Subcutaneous abdominal adipose tissue (tissue), 5 donors: ENCODE results near the gene TMEM176B.
"Not testable (repeated sequence)": the region's sequence is repeated elsewhere in the genome, so short reads cannot be mapped to it uniquely, and the experiment has no call there.

Source experiments
- H3K27ac ChIP-seq: one replicate; pipeline ENCODE4 v1.7.0; 2013; ENCODE audit warnings: low read depth, mild to moderate bottlenecking, inconsistent platforms, low read length, moderate library complexity
- H3K27me3 ChIP-seq, 5 donors: one replicate each; pipeline ENCODE4 v1.7.0; 2013; ENCODE audit warnings: low read length in 5 of 5, inconsistent platforms in 1 of 5; ENCODE audit not compliant: control insufficient read depth in 5 of 5, insufficient read depth in 4 of 5
- H3K36me3 ChIP-seq, 5 donors: one replicate each; pipeline ENCODE4 v1.7.0; 2013; ENCODE audit warnings: low read length in 5 of 5; ENCODE audit not compliant: control insufficient read depth in 5 of 5, insufficient read depth in 5 of 5
- H3K4me1 ChIP-seq, 5 donors: one replicate each; pipeline ENCODE4 v1.7.0; 2013; ENCODE audit warnings: low read length in 5 of 5, mild to moderate bottlenecking in 3 of 5, moderate library complexity in 1 of 5; ENCODE audit not compliant: control insufficient read depth in 5 of 5, insufficient read depth in 5 of 5
- H3K4me3 ChIP-seq, 5 donors: one replicate each; pipeline ENCODE4 v1.7.0; 2013; ENCODE audit warnings: low read length in 5 of 5, low read depth in 1 of 5
- H3K9ac ChIP-seq, 5 donors: one replicate each; pipeline ENCODE4 v1.7.0; 2013; ENCODE audit warnings: low read length in 5 of 5, mild to moderate bottlenecking in 4 of 5, moderate library complexity in 3 of 5
- H3K9me3 ChIP-seq, 5 donors: one replicate each; pipeline ENCODE4 v1.7.0; 2013; ENCODE audit warnings: low read length in 5 of 5; ENCODE audit not compliant: control insufficient read depth in 5 of 5
- donor health status: healthy.
- donor health status: healthy.
- donor health status: healthy.
- donor health status: healthy.
- donor health status: healthy.

The TMEM176B gene

DNA sequence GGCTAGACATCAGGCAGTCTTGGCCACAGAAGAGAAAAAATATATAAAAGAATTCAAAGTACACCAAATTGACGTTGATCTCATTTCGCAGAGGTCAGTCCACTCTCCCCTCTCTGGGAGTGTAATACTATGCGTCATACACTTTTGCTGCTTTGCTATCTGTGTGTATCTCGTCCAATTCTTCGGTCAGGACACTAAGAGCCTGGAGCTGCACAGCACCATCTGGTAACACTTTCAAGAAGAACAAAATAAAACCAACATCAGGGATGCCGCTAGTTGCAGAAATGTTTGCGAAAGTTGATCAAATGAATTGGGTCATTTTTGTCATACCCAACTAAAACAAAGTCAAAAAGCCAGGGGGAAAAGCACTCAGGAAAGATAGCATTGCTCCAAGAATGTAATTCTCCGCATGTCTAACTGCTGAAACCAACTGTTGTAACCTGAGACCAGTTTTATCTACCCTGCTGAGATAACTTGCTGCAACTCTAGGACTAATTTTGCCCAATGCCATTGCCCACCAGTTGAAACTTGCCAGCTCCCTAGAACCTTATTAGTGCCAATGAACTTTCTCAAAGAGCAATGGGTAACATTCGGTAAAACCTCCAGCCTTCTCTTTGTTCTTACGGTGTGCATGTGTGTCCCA lies 23.4 kb upstream of the TMEM176B start:
- Histone ChIP-seq H3K27ac (no peak overlapping the region), H3K27me3 (no peaks in the 10 kb centered on the region), H3K4me1 (peaks cover 0 to 5% (median 0%) of the 10 kb centered on the region in 5 donors), H3K4me3 (no peak overlapping the region), H3K9me3 (peaks cover 0 to 4% (median 0%) of the 10 kb centered on the region in 5 donors), H3K36me3 (no peaks in the 10 kb centered on the region), H3K9ac (no peak overlapping the region)

DNA sequence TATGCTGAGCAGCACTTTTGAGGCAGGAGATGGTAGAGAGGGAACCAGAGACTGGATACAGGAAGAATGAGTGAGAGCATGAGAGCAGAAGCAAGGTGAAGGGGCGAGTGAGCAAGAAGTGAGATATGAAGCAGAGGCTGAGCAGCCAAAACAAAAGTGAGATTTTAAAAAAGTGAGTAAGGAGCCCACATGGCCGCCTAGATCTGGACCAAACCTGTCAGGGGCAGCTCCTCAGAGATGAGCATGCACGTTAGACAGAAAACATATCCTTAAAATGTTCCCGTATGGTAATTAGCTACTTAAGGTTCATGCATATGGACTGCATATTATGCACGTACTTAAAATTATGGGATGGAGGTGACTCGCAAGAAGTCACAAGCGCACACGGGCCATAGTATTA lies 22.9 kb upstream of the TMEM176B start:
- H3K27me3 ChIP-seq: no peaks in the 10 kb centered on the region
- peaks cover 0 to 5% (median 0%) of the 10 kb centered on the region in 5 donors for H3K4me1 ChIP-seq
- no peak overlapping the region for H3K9ac ChIP-seq
- H3K4me3 ChIP-seq: no peak overlapping the region
- peaks cover 0 to 4% (median 0%) of the 10 kb centered on the region in 5 donors for H3K9me3 ChIP-seq
- no peak overlapping the region for H3K27ac ChIP-seq
- no peaks in the 10 kb centered on the region for H3K36me3 ChIP-seq

DNA sequence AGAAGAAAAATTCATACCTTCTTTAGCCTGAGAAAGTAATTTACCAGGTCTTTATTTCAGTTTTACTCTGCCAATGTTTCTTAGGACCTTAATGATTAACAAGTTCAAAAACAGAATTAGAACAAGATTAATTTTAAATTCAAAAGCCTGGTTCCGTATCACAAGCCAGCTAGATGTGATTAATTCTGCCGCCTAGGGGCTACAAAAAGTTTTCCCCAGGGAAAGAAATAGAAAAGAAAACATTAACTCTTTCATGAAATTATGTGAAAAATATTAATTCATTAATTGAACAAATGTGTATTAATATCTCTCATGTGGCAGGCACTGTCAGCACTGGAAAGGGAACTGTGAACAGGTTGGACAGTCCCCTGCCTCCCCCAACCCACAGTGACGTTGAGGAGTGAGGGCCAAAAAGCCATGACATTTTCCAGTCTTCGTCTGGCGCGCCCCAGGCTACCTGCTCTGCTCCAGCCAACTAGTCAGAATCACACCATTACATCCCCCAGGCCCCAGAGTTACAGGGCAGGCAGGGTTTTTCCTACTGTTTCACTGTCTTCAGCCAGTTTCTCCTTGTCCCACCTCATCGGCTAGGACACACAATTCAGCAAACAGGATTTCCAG lies 20.5 kb upstream of the TMEM176B start:
- H3K4me1 ChIP-seq: no peaks in the 10 kb centered on the region
- no peaks in the 10 kb centered on the region for H3K27me3 ChIP-seq
- no peak overlapping the region for H3K4me3 ChIP-seq
- H3K9ac ChIP-seq: no peak overlapping the region
- no peaks in the 10 kb centered on the region for H3K36me3 ChIP-seq
- H3K27ac ChIP-seq: no peak overlapping the region
- peaks cover 0 to 12% (median 11%) of the 10 kb centered on the region in 5 donors for H3K9me3 ChIP-seq

DNA sequence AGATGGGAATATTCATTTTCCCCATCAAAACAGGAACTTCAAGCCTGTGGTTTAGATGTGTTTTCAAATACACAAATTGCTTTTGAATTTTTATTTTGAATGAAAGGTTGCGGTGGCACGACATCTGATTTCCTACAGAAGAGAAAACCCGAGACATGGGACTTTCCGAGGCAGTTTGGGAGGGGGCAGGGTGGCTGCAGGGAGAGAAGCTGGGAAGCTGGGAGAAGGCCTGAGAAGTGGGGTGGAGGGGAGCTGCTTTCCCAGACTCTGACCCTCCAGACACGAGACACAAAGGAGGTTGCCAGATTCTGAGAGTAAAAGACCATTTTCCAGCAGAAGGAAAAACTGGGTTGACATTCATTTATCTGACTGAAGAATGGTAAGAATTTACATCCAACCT lies 20.0 kb upstream of the TMEM176B start:
- Histone ChIP-seq H3K4me1 (no peaks in the 10 kb centered on the region), H3K27ac (no peak overlapping the region), H3K9me3 (peaks cover 0 to 13% (median 12%) of the 10 kb centered on the region in 5 donors), H3K9ac (no peak overlapping the region), H3K27me3 (no peaks in the 10 kb centered on the region), H3K4me3 (no peak overlapping the region), H3K36me3 (no peaks in the 10 kb centered on the region)

DNA sequence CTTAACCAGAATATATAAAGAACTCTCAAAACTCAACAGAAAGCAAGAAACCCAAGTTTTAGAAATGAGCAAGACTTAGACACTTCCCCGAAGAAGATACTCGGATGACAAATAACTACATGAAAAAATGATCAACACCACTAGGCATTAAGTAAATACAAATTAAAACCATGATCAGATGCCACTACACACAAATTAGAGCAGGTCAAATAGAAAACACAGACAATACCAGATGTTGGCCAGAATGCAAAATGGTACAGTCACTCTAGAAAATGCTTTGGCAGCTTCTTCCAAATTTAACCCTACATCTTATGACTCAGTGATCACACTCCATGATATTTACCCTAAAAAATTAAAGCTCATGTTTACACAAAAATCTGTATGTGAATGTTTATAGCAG lies 18.8 kb upstream of the TMEM176B start:
- Histone ChIP-seq H3K4me1 (no peaks in the 10 kb centered on the region), H3K27me3 (no peaks in the 10 kb centered on the region)

DNA sequence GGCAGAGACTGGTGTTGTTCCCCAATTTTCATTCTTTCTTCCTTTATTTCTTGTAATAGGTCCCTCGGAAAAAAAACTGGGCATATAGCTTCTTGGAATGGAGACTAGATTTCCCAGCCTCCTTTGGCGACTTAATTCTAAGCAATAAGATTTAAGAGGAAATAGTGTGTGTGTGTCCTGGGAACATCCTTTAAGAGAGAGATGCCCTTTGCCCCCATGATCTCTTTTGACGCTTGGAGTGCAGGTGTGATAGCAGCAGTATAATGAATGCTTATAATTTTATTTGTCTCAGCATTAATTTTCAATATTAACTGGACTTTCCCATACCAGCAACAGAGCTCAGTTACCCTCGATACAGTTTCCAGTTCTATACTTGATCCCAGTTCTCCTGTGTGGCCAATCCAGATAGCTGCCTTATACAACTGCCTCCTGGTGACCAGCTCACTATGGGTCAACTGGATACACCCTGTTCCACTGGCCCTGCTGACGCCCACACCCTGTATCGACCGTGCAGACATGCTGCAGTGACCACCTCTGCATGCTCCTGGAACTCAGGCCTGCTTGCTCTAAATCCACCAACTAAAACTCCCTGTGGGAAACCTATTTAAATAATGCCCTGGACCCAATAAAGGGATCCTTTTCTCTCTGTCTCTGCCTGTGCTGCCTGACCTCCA lies 14.3 kb upstream of the TMEM176B start:
- no peak overlapping the region for H3K9ac ChIP-seq
- H3K27me3 ChIP-seq: no peaks in the 10 kb centered on the region
- H3K27ac ChIP-seq: no peak overlapping the region
- H3K9me3 ChIP-seq: peaks cover 0 to 21% (median 13%) of the 10 kb centered on the region in 5 donors
- H3K4me3 ChIP-seq: no peak overlapping the region
- H3K36me3 ChIP-seq: no peaks in the 10 kb centered on the region
- no peaks in the 10 kb centered on the region for H3K4me1 ChIP-seq

More for the DNA sequence above, 18.8 kb upstream of the TMEM176B start:
- H3K36me3 ChIP-seq: no peaks in the 10 kb centered on the region
- H3K9ac ChIP-seq: no peak overlapping the region
- no peak overlapping the region for H3K27ac ChIP-seq
- no peak overlapping the region for H3K4me3 ChIP-seq
- H3K9me3 ChIP-seq: peaks cover 0 to 19% (median 17%) of the 10 kb centered on the region in 5 donors

DNA sequence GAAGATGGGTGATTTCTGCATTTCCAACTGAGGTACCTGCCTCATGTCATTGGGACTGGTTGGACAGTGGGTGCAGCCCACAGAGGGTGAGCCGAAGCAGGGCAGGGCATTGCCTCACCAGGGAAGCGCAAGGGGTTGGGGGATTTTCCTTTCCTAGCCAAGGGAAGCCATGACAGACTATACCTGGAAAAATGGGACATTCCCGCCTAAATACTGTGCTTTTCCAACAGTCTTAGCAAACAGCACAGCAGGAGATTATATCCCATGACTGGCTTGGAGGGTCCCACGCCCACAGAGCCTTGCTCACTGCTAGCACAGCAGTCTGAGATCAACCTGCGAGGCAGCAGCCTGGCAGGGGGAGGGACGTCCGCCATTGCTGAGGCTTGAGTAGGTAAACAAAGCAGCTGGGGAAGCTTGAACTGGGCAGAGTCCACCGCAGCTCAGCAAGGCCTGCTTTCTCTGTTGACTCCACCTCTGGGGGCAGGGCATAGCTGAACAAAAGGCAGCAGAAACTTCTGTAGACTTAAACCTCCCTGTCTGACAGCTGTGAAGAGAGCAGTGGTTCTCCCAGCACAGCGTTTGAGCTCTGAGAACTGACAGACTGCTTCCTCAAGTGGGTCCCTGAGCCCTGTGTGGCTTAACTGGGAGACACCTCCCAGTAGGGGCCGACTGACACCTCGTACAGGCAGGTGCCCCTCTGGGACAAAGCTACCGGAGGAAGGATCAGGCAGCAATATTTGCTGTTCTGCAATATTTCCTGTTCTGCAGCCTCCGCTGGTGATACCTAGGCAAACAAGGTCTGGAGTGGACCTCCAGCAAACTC lies 7.7 kb upstream of the TMEM176B start:
- H3K4me1 ChIP-seq, H3K9ac ChIP-seq, H3K27me3 ChIP-seq, H3K27ac ChIP-seq, H3K4me3 ChIP-seq: not testable (repeated sequence)
- Histone ChIP-seq H3K9me3 (peaks cover 2 to 19% (median 16%) of the 10 kb centered on the region in 5 donors), H3K36me3 (peaks cover 0 to 23% (median 12%) of the 10 kb centered on the region in 5 donors)

DNA sequence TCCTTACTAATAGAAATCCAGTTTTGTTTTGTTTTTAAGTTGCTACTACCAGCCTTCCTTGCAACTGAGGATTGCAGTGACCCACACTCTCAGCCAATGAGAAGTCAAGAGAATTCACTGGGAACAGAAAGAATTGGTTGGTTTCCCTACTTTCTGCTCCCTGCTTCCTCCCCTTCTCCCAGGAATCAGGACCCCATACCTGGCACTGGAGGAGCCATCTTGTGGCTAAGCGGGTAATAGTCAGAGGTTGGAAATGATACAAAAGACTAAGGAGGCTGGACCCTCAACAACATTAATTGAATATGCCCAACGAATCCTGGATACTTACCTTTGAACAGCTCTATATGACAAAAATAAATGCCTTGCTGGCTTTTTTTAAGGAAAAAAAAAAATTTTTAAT lies 6.7 kb upstream of the TMEM176B start:
- H3K9me3 ChIP-seq: peaks cover 2 to 19% (median 16%) of the 10 kb centered on the region in 5 donors
- H3K36me3 ChIP-seq: peaks cover 0 to 31% (median 12%) of the 10 kb centered on the region in 5 donors
- no peak overlapping the region for H3K27ac ChIP-seq
- H3K4me1 ChIP-seq: peaks cover 0 to 10% (median 2%) of the 10 kb centered on the region in 5 donors
- peaks cover 0 to 10% (median 6%) of the 10 kb centered on the region in 5 donors for H3K27me3 ChIP-seq
- no peak overlapping the region for H3K9ac ChIP-seq
- no peak overlapping the region for H3K4me3 ChIP-seq

DNA sequence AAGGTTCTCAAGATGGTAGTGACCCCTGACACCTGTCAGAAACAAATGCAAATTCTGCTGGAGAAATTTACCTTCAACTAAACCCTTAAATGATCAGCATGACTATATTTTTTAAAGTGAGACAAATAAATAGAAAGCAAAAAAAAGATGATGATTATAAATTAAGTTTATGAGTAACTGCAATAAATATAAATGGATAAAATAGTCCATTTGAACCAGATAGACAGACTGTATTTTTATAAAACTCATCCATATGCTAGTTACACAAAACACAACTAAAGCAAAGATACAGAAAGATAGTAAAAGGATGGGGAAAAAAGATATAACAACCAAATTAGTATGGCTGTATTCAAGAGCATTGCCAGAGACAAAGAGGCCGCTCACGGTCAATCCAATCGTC lies 6.3 kb upstream of the TMEM176B start:
- H3K27me3 ChIP-seq: peaks cover 0 to 14% (median 7%) of the 10 kb centered on the region in 5 donors
- H3K27ac ChIP-seq: no peak overlapping the region
- H3K4me3 ChIP-seq: no peak overlapping the region
- H3K4me1 ChIP-seq: peaks cover 0 to 14% (median 4%) of the 10 kb centered on the region in 5 donors
- peaks cover 0 to 31% (median 12%) of the 10 kb centered on the region in 5 donors for H3K36me3 ChIP-seq
- no peak overlapping the region for H3K9ac ChIP-seq
- peaks cover 2 to 19% (median 16%) of the 10 kb centered on the region in 5 donors for H3K9me3 ChIP-seq
